NT2/D1 (cell line): ENCODE results near the gene C19orf33.

Experiments used
- SUZ12 ChIP-seq: IDR thresholded peaks from 2 replicates; pipeline ENCODE4 v1.6.1; 2011; ENCODE audit not compliant: insufficient read length, insufficient read depth; ENCODE audit errors: extremely low read depth
- YY1 ChIP-seq: IDR thresholded peaks from 2 replicates; pipeline ENCODE4 v1.6.1; 2011; ENCODE audit not compliant: insufficient read length, insufficient read depth
- ZNF274 ChIP-seq: IDR thresholded peaks from 2 replicates; pipeline ENCODE4 v1.6.1; 2011; ENCODE audit warnings: mild to moderate bottlenecking, low read depth, low read length

GRCh38 chr19:38280030-38280921 lies 23.8 kb upstream of the C19orf33 start:
- TF ChIP-seq ZNF274 = no peak
- no peak for TF ChIP-seq YY1
- TF ChIP-seq SUZ12 = no peak
